Neural cell (in vitro differentiated cells): ENCODE results near the gene ZCCHC14. TPM values are rescaled to one million over a fixed set of nuclear protein-coding genes. Genes with fewer than 3 reads are reported as not detected.

ENCODE experiments used
- H2AFZ ChIP-seq: fragments of 200-600, 300-800 bp; sonication (generic), shearing (Covaris generic); 2 replicates; pipeline ENCODE4 v1.6.0; 2014; ENCODE audit warnings: low read depth, mild to moderate bottlenecking, antibody characterized with exemption, low read length, moderate library complexity
- H3F3A ChIP-seq: fragments of 200-600 bp; shearing (Covaris generic); 2 replicates; pipeline ENCODE4 v1.6.1; 2016; ENCODE audit warnings: mild to moderate bottlenecking, moderate library complexity, mixed read lengths, antibody characterized with exemption, low read length; ENCODE audit not compliant: insufficient read depth, poor library complexity, severe bottlenecking
- H3K27ac ChIP-seq: fragments of 200-600, 300-800 bp; sonication (generic), shearing (Covaris generic); 2 replicates; pipeline ENCODE4 v1.5.1; 2014; ENCODE audit warnings: mild to moderate bottlenecking, low read length, moderate library complexity
- H3K27me3 ChIP-seq: fragments of 300-800, 200-600 bp; sonication (generic), shearing (Covaris generic); 2 replicates; pipeline ENCODE4 v1.6.0; 2014; ENCODE audit warnings: mild to moderate bottlenecking, low read depth, low read length, moderate library complexity; ENCODE audit not compliant: insufficient read depth
- H3K36me3 ChIP-seq: fragments of 300-800, 200-600 bp; sonication (generic), shearing (Covaris generic); 2 replicates; pipeline ENCODE4 v1.5.1; 2014; ENCODE audit warnings: mild to moderate bottlenecking, antibody characterized with exemption, low read length, moderate library complexity; ENCODE audit not compliant: insufficient read depth
- H3K4me2 ChIP-seq: fragments of 300-800, 200-600 bp; sonication (generic), shearing (Covaris generic); 2 replicates; pipeline ENCODE4 v1.6.0; 2014; ENCODE audit warnings: mild to moderate bottlenecking, low read length
- H3K4me3 ChIP-seq: fragments of 300-800, 200-600 bp; sonication (generic), shearing (Covaris generic); 2 replicates; pipeline ENCODE4 v1.5.1; 2014; ENCODE audit warnings: mild to moderate bottlenecking, low read length, moderate library complexity
- H3K79me2 ChIP-seq: fragments of 200-600 bp; shearing (Covaris generic); replicated peaks from 2 replicates; pipeline ENCODE4 v1.6.0; 2014; ENCODE audit warnings: mild to moderate bottlenecking, low read length, moderate library complexity; ENCODE audit not compliant: insufficient read depth
- H3K9ac ChIP-seq: fragments of 300-800, 200-600 bp; sonication (generic), shearing (Covaris generic); 2 replicates; pipeline ENCODE4 v1.6.1; 2016; ENCODE audit warnings: mild to moderate bottlenecking, low read length, mixed read lengths
- H3K9me2 ChIP-seq: fragments of 200-600 bp; shearing (Covaris generic); 2 replicates; pipeline ENCODE4 v1.6.1; 2016; ENCODE audit warnings: mild to moderate bottlenecking, low read length, mixed read lengths; ENCODE audit not compliant: insufficient read depth
- H3K9me3 ChIP-seq: fragments of 200-600, 300-800 bp; sonication (generic), shearing (Covaris generic); 2 replicates; pipeline ENCODE4 v1.6.1; 2016; ENCODE audit warnings: mild to moderate bottlenecking, mixed run types, low read length, moderate library complexity, mixed read lengths
- H4K20me1 ChIP-seq: fragments of 200-600 bp; shearing (Covaris generic); 2 replicates; pipeline ENCODE4 v1.6.1; 2016; ENCODE audit warnings: mild to moderate bottlenecking, mixed run types; ENCODE audit not compliant: insufficient read depth
- EP300 ChIP-seq: fragments of 450-650 bp; conservative IDR thresholded peaks from 2 replicates; pipeline ENCODE4 v1.6.1; 2014; ENCODE audit warnings: antibody characterized with exemption, mild to moderate bottlenecking, moderate library complexity; ENCODE audit not compliant: poor library complexity, severe bottlenecking
- EZH2 ChIP-seq: fragments of 200-600, 300-800 bp; shearing (Covaris generic), sonication (generic); IDR thresholded peaks from 2 replicates; pipeline ENCODE4 v1.6.1; 2014; ENCODE audit warnings: antibody characterized with exemption, low read length, borderline replicate concordance, mild to moderate bottlenecking; ENCODE audit not compliant: insufficient read depth, poor library complexity, severe bottlenecking
- MXI1 ChIP-seq: fragments of 450-650 bp; conservative IDR thresholded peaks from 2 replicates; pipeline ENCODE4 v1.6.1; 2014; ENCODE audit warnings: antibody characterized with exemption, mild to moderate bottlenecking; ENCODE audit not compliant: poor library complexity, severe bottlenecking
- POLR2AphosphoS5 ChIP-seq: IDR thresholded peaks from 2 replicates; pipeline ENCODE4 v1.6.1; 2012
- RAD21 ChIP-seq: fragments of 450-650 bp; conservative IDR thresholded peaks from 2 replicates; pipeline ENCODE4 v1.6.1; 2014; ENCODE audit warnings: antibody characterized with exemption, mild to moderate bottlenecking, moderate library complexity
- SMC3 ChIP-seq: fragments of 450-650 bp; conservative IDR thresholded peaks from 2 replicates; pipeline ENCODE4 v1.6.1; 2014; ENCODE audit warnings: antibody characterized with exemption, mild to moderate bottlenecking, moderate library complexity; ENCODE audit not compliant: poor library complexity
- TAF1 ChIP-seq: IDR thresholded peaks from 2 replicates; pipeline ENCODE4 v1.6.1; 2012; ENCODE audit warnings: low read depth
- polyA plus RNA-seq: library from polyadenylated mRNA; depleted of rRNA; stranded (reverse); fragments of >200 nt; gene quantifications from 2 replicates; pipeline ENCODE4 v1.2.3, GENCODE V29; 2014
- TF ChIP-seq, protein P1 (sequence below): IDR thresholded peaks from 2 replicates; pipeline ENCODE4 v1.6.1; 2012; ENCODE audit warnings: borderline replicate concordance
- TF ChIP-seq, protein P2 (sequence below): fragments of 450-650 bp; IDR thresholded peaks from 2 replicates; pipeline ENCODE4 v1.5.1; 2014; ENCODE audit warnings: antibody characterized with exemption, mild to moderate bottlenecking, moderate library complexity; ENCODE audit not compliant: poor library complexity, severe bottlenecking

The ZCCHC14 gene
- polyA plus RNA-seq, 1 donor from 2014 or later: 22.1 TPM

DNA sequence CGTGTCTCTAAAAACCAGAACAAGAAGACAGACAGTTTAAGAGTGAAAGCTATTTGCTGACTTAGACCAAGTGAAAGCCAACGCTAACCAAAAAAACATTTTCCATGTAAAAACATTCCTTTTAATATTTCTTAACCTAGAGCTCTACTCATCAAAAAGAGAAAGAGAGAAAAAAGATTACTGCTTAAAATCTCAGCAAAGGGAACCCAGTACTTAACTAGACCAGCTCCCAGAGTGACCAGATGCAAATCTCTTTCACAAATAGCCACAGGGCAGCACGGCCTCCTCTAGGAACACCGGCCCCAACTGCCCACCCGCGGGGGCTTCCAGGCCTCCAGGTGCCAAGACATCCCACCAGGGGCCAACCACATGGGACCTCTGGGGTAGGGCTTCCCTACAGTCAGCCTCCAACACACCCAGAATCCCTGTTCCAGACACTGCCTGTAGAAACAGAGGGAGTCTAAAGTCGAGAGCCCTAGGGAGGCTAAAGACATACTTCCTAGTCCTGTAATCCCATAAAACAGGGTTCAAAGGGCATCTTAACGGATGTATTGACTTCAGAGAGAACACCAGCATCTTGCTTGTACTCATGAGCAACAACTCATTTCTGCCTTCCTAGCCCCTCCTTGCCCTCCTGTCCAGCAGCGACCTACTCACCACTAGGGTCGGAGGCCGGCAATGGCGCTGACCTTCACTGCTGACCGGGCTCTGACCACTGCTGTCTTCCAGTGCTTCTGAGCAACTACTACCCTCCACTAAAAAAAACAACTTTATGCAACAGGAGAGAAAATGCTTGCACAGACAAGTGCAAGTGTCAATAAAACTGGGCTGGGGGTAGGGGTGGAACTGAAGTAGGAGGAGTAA, 21.3 kb downstream of the ZCCHC14 start:
- Histone ChIP-seq H3K9me2 (no peaks in the 10 kb centered on the region), H4K20me1 (peaks cover 17% of the 10 kb centered on the region), H3K27me3 (no peaks in the 10 kb centered on the region), H2AFZ (no peak overlapping the region), H3K4me2 (no peak overlapping the region), H3K27ac (no peak overlapping the region), H3K9me3 (no peaks in the 10 kb centered on the region), H3K79me2 (peaks cover 67% of the 10 kb centered on the region), H3K9ac (no peak overlapping the region), H3F3A (no peaks in the 10 kb centered on the region), H3K4me3 (no peak overlapping the region), H3K36me3 (no peaks in the 10 kb centered on the region)
- TF ChIP-seq TAF1 (no peak), POLR2AphosphoS5 (no peak), RAD21 (no peak)

DNA sequence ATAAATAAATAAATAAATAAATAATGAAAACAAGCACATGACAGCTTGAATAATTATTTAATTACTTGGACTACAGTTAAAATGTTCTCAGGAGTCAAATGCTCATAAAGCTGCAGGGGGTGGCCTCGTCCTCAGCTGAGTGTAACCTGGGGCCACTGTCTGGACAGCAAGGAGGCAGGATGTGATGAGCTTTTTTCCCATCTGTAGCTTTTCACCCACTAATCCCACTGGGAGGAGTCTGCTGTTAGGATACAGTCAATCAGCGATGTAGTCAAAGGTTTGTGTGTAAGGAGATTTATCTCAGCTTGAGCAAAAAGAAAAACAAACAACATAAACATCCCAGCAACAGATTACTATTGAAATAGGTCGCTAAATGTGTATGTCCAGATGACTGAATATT, 22.5 kb downstream of the ZCCHC14 start:
- Histone ChIP-seq H3K9ac (no peak overlapping the region), H2AFZ (no peak overlapping the region), H3K27me3 (no peaks in the 10 kb centered on the region), H3K9me3 (no peaks in the 10 kb centered on the region), H3F3A (no peaks in the 10 kb centered on the region), H3K4me3 (no peak overlapping the region), H3K9me2 (no peaks in the 10 kb centered on the region), H3K36me3 (no peaks in the 10 kb centered on the region), H3K4me2 (no peak overlapping the region), H4K20me1 (peaks cover 17% of the 10 kb centered on the region), H3K79me2 (peaks cover 62% of the 10 kb centered on the region), H3K27ac (no peak overlapping the region)
- TF ChIP-seq RAD21 (no peak), SMC3 (no peak), EP300 (no peak), POLR2AphosphoS5 (no peak), MXI1 (no peak), EZH2 (no peak), TAF1 (no peak)
- TF ChIP-seq, protein P1, sequence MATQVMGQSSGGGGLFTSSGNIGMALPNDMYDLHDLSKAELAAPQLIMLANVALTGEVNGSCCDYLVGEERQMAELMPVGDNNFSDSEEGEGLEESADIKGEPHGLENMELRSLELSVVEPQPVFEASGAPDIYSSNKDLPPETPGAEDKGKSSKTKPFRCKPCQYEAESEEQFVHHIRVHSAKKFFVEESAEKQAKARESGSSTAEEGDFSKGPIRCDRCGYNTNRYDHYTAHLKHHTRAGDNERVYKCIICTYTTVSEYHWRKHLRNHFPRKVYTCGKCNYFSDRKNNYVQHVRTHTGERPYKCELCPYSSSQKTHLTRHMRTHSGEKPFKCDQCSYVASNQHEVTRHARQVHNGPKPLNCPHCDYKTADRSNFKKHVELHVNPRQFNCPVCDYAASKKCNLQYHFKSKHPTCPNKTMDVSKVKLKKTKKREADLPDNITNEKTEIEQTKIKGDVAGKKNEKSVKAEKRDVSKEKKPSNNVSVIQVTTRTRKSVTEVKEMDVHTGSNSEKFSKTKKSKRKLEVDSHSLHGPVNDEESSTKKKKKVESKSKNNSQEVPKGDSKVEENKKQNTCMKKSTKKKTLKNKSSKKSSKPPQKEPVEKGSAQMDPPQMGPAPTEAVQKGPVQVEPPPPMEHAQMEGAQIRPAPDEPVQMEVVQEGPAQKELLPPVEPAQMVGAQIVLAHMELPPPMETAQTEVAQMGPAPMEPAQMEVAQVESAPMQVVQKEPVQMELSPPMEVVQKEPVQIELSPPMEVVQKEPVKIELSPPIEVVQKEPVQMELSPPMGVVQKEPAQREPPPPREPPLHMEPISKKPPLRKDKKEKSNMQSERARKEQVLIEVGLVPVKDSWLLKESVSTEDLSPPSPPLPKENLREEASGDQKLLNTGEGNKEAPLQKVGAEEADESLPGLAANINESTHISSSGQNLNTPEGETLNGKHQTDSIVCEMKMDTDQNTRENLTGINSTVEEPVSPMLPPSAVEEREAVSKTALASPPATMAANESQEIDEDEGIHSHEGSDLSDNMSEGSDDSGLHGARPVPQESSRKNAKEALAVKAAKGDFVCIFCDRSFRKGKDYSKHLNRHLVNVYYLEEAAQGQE: no peak
- TF ChIP-seq, protein P2, sequence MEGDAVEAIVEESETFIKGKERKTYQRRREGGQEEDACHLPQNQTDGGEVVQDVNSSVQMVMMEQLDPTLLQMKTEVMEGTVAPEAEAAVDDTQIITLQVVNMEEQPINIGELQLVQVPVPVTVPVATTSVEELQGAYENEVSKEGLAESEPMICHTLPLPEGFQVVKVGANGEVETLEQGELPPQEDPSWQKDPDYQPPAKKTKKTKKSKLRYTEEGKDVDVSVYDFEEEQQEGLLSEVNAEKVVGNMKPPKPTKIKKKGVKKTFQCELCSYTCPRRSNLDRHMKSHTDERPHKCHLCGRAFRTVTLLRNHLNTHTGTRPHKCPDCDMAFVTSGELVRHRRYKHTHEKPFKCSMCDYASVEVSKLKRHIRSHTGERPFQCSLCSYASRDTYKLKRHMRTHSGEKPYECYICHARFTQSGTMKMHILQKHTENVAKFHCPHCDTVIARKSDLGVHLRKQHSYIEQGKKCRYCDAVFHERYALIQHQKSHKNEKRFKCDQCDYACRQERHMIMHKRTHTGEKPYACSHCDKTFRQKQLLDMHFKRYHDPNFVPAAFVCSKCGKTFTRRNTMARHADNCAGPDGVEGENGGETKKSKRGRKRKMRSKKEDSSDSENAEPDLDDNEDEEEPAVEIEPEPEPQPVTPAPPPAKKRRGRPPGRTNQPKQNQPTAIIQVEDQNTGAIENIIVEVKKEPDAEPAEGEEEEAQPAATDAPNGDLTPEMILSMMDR: no peak
